Measurements from ENCODE around the gene TLX2. TPM values are rescaled to one million over a fixed set of nuclear protein-coding genes. Genes with fewer than 3 reads are reported as not detected.
A peak's percentile ranks its signal among the peaks of the same experiment; 100 is the strongest.
"Not testable (repeated sequence)": the region's sequence is repeated elsewhere in the genome, so short reads cannot be mapped to it uniquely, and the experiment has no call there.

The TLX2 gene
- total RNA-seq (not detected), polyA plus RNA-seq (not detected)
- long read RNA-seq, donor 1 = 0 reads
- long read RNA-seq, donor 2 = 0 reads
- long read RNA-seq, donor 3 = 0 reads

DNA sequence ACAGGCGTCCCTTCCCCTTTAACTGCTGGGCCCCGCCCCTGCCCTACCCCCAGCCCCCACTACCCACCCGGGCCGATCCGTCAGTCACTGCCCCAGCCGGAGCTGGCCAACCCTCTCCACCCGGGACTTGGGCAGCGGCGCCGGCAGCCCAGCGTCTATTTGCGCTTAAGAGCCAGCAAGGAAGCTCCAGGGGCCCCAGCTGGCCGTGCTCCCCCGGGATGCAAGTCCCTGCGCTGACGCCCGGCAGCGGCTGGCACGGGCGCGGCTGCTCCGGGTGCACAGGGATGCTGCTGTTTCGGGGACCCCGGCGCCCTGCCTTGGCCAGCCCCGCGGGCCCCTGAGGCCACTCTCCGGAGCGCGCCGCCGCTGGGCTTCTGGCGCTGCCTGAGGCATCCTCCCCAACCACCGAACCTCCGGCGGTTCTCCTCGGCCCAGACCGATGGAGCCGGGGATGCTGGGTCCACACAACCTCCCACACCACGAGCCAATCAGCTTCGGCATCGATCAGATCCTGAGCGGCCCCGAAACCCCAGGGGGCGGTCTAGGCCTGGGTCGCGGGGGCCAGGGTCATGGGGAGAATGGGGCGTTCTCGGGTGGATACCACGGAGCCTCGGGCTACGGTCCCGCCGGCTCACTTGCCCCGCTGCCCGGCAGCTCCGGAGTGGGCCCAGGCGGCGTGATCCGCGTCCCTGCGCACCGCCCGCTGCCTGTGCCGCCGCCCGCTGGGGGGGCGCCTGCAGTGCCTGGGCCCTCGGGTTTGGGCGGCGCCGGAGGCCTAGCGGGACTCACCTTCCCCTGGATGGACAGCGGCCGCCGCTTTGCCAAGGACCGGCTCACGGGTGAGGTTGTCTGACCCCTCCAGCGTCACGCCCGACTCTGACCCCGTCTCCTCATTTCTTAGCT is at the start of gene TLX2:
TSS of gene TLX2 (plus strand) at position 83 of the 903 bp plus-strand sequence. CDS start at position 440, 357 bp downstream.
- Histone ChIP-seq H3K27ac (no peak within 1 kb of the TSS), H3K9me3 (no peaks in the 10 kb centered on the region), H3K36me3 (no peaks in the 10 kb centered on the region), H3K4me1 (peaks cover 8 to 34% (median 29%) of the 10 kb centered on the region in 9 donors), H3K4me3 (peak within 1 kb of the TSS in 3 of 10 donors; percentile 14 to 51 (median 24)), H3K27me3 (peaks cover 51 to 100% (median 100%) of the 10 kb centered on the region in 7 donors)
- WGBS, 2 donors = 2 to 4% methylated on average over 67 to 82 of the region's 82 CpGs
- ATAC-seq (peak in 1 of 8 donors; percentile 5), DNase-seq (no peak)
- intact Hi-C loops (cut with DNase I) = no loop called here
- TF ChIP-seq, protein P1, sequence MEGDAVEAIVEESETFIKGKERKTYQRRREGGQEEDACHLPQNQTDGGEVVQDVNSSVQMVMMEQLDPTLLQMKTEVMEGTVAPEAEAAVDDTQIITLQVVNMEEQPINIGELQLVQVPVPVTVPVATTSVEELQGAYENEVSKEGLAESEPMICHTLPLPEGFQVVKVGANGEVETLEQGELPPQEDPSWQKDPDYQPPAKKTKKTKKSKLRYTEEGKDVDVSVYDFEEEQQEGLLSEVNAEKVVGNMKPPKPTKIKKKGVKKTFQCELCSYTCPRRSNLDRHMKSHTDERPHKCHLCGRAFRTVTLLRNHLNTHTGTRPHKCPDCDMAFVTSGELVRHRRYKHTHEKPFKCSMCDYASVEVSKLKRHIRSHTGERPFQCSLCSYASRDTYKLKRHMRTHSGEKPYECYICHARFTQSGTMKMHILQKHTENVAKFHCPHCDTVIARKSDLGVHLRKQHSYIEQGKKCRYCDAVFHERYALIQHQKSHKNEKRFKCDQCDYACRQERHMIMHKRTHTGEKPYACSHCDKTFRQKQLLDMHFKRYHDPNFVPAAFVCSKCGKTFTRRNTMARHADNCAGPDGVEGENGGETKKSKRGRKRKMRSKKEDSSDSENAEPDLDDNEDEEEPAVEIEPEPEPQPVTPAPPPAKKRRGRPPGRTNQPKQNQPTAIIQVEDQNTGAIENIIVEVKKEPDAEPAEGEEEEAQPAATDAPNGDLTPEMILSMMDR (IDR thresholded peaks at IDR 0.05) = no peak

DNA sequence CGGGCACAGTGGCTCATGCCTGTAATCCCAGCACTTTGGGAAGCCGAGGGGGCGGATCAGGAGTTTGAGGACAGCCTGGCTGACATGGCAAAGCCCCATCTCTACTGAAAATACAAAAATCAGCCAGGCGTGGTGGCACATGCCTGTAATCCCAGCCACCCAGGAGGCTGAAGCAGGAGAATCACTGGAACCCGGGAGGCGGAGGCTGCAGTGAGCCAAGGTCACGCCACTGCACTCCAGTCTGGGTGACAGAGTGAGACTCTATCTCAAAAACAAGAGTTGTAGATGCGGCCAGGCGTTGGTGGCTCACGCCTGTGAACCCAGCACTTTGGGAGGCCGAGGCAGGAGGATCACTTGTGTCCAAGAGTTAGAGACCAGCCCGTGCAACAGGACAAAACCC is 43.5 kb upstream of the TLX2 start:
- H3K36me3 ChIP-seq = peaks cover 0 to 30% (median 13%) of the 10 kb centered on the region in 9 donors
- peak overlapping the region in 1 of 10 donors; percentile 93 for H3K27ac ChIP-seq

DNA sequence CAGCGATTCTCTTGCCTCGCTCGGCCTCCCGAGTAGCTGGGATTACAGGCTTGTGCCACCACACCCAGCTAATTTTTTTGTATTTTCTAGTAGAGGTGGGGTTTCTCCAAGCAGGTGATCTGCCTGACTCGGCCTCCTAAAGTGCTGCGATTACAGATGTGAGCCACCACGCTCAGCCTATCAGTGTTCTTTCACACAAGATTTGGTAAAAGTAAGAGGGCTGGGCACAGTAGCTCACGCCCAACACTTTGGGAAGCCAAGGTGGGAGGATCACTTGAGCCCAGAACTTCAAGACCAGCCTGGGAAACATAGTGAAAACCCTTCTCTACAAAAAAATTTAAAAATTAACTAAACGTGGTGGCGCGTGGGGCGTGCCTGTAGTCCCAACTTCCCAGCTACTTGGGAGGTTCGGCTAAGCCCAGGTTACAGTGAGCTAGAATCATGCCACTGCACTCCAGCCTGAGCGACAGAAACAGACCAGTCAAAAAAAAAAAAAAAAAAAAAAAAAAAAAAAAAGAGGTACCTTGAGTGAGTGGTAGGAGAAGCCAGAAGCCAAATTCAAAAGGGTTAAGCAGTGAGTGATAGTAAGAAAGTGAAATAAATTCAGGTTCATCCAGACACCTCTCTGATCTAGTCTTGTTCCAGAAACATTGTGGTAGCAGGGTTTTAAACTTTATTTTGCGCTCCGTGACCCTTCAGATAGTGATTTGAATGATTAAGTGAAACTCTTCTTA is 42.8 kb upstream of the TLX2 start:
- peak in 1 of 8 donors; percentile 5 for ATAC-seq
- no peaks in the 10 kb centered on the region for H3K9me3 ChIP-seq
- intact Hi-C loops (cut with DNase I) = loop anchor here in 2 of 10 donors (1.0 to 5.0 kb wide), 3 partner anchors 13 to 54 kb away; partner anchors contain the start of genes INO80B (in 1 of the 2) and WBP1 (in 1 of the 2)

More for the DNA sequence above, 43.5 kb upstream of the TLX2 start:
- peaks cover 5 to 41% (median 29%) of the 10 kb centered on the region in 9 donors for H3K4me1 ChIP-seq
- not testable (repeated sequence) for ATAC-seq, H3K9me3 ChIP-seq, H3K27me3 ChIP-seq, H3K4me3 ChIP-seq, DNase-seq
- WGBS, 2 donors = 95% methylated on average over 12 of the region's 12 CpGs
- intact Hi-C loops (cut with DNase I) = loop anchor here in 1 of 10 donors (5.0 kb wide), 1 partner anchor 53 kb away; no protein-coding TSS in a partner anchor

More for the DNA sequence above, 42.8 kb upstream of the TLX2 start:
- H3K4me1 ChIP-seq = peaks cover 5 to 34% (median 25%) of the 10 kb centered on the region in 9 donors
- TF ChIP-seq, protein P1 (IDR thresholded peaks at IDR 0.05) = no peak
- H3K27ac ChIP-seq = peak overlapping the region; percentile 50 to 95 (median 88)
- peak overlapping the region; percentile 46 to 87 (median 80) for H3K4me3 ChIP-seq
- peaks cover 0 to 34% (median 13%) of the 10 kb centered on the region in 9 donors for H3K36me3 ChIP-seq
- H3K27me3 ChIP-seq = no peaks in the 10 kb centered on the region
- 58 to 62% methylated on average over 16 of the region's 16 CpGs for WGBS, 2 donors
- no peak for DNase-seq

Data from heart right ventricle (tissue), 16 donors.